OCI-LY1 (cell line): Measurements from ENCODE around the gene IL1F10.

ENCODE experiments used
- EZH2 ChIP-seq: fragments of 200-600 bp; sonication (generic), shearing (Covaris generic); IDR thresholded peaks from 2 replicates; pipeline ENCODE4 v1.8.0; 2017; ENCODE audit warnings: borderline replicate concordance, mixed run types, mild to moderate bottlenecking, antibody characterized with exemption, low read length, moderate library complexity, mixed read lengths
- TF ChIP-seq, protein P1 (sequence below): fragments of 200-600 bp; sonication (generic), shearing (Covaris generic); IDR thresholded peaks from 2 replicates; pipeline ENCODE4 v1.5.1; 2017; ENCODE audit warnings: mild to moderate bottlenecking, antibody characterized with exemption, low read length, moderate library complexity, mixed read lengths

- TF ChIP-seq, protein P1, sequence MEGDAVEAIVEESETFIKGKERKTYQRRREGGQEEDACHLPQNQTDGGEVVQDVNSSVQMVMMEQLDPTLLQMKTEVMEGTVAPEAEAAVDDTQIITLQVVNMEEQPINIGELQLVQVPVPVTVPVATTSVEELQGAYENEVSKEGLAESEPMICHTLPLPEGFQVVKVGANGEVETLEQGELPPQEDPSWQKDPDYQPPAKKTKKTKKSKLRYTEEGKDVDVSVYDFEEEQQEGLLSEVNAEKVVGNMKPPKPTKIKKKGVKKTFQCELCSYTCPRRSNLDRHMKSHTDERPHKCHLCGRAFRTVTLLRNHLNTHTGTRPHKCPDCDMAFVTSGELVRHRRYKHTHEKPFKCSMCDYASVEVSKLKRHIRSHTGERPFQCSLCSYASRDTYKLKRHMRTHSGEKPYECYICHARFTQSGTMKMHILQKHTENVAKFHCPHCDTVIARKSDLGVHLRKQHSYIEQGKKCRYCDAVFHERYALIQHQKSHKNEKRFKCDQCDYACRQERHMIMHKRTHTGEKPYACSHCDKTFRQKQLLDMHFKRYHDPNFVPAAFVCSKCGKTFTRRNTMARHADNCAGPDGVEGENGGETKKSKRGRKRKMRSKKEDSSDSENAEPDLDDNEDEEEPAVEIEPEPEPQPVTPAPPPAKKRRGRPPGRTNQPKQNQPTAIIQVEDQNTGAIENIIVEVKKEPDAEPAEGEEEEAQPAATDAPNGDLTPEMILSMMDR, result peak; percentile 74
- no peak for TF ChIP-seq EZH2
Observed at GRCh38 chr2:113080134-113080533, 12.4 kb downstream of the IL1F10 start.
